GM23338 (cell line): Measurements from ENCODE around the gene HOXB6.

ENCODE experiments used
- CREB1 ChIP-seq: fragments of 250-450 bp; sonication (Bioruptor Pico); IDR thresholded peaks from 2 replicates; pipeline ENCODE4 v1.5.0; 2020; ENCODE audit warnings: low read depth, mild to moderate bottlenecking, moderate library complexity
- CTCF ChIP-seq, 2 experiments: fragments of 200-600 bp in 1 of 2; sonication (generic) in 1 of 2; conservative IDR thresholded peaks; 2 replicates each; pipeline versions ENCODE4 v1.5.1 to v1.6.1; 2016 to 2017; ENCODE audit warnings: antibody characterized with exemption in 2 of 2, low read depth in 2 of 2, mild to moderate bottlenecking in 2 of 2, moderate library complexity in 1 of 2
- EZH2 ChIP-seq: fragments of 200-600 bp; sonication (generic); IDR thresholded peaks from one replicate; pipeline ENCODE4 v1.8.0; 2017; ENCODE audit warnings: antibody characterized with exemption, mild to moderate bottlenecking, low read depth; ENCODE audit not compliant: unreplicated experiment
- EZH2phosphoT487 ChIP-seq: fragments of 200-600 bp; sonication (generic); IDR thresholded peaks from one replicate; pipeline ENCODE4 v1.8.1; 2018; ENCODE audit warnings: antibody characterized with exemption; ENCODE audit not compliant: unreplicated experiment
- POLR2AphosphoS5 ChIP-seq: IDR thresholded peaks from 2 replicates; pipeline ENCODE4 v1.6.1; 2016; ENCODE audit warnings: antibody characterized with exemption, low read depth
- REST ChIP-seq: IDR thresholded peaks from one replicate; pipeline ENCODE4 v1.6.1; 2018; ENCODE audit warnings: antibody characterized with exemption; ENCODE audit not compliant: unreplicated experiment

- no peak; the same call in 1 of the 2 replicates for TF ChIP-seq POLR2AphosphoS5
- no peak for TF ChIP-seq CTCF (conservative IDR thresholded peaks at IDR 0.05; ENCODE audit: low read depth in 2 of 2)
- no peak for TF ChIP-seq EZH2phosphoT487
- TF ChIP-seq EZH2: peak; percentile 75
- no peak for TF ChIP-seq REST
- TF ChIP-seq CREB1 (CRISPR knock-in tag): no peak
These were observed 38.3 kb upstream of the HOXB6 start for GRCh38 chr17:48642843-48643696.
